Suppressor macrophage treated with lipopolysaccharide for 1 hour (primary cell): Measurements from ENCODE around the gene KRT38.
"Not testable (repeated sequence)": the region's sequence is repeated elsewhere in the genome, so short reads cannot be mapped to it uniquely, and the experiment has no call there.

Source experiments
- DNase-seq, 3 donors: peaks; one replicate each; pipeline ENCODE4 v3.0.0-alpha.2; 2020 to 2022

The KRT38 gene

GRCh38 chr17:41457676-41458075 is 16.9 kb upstream of the KRT38 start:
- DNase-seq, result no peak

- no peak for DNase-seq
Observed at GRCh38 chr17:41456204-41456603, 15.4 kb upstream of the KRT38 start.

GRCh38 chr17:41455236-41455635 is 14.5 kb upstream of the KRT38 start:
- DNase-seq, result peak in 1 of 3 donors; percentile 10

- DNase-seq, result no peak
Observed at GRCh38 chr17:41453066-41453465, 12.3 kb upstream of the KRT38 start.

- DNase-seq, result peak; percentile 19 to 39 (median 21)
Observed at GRCh38 chr17:41452281-41452680, 11.5 kb upstream of the KRT38 start.

GRCh38 chr17:41451154-41451728 is 10.5 kb upstream of the KRT38 start:
- no peak for DNase-seq

- DNase-seq, result no peak
Observed at GRCh38 chr17:41449008-41449407, 8.2 kb upstream of the KRT38 start.

- DNase-seq, result no peak
Observed at GRCh38 chr17:41448506-41448905, 7.7 kb upstream of the KRT38 start.

- peak in 2 of 3 donors; percentile 23 to 27 for DNase-seq
Observed at GRCh38 chr17:41446806-41447205, 6.0 kb upstream of the KRT38 start.

- DNase-seq, result no peak
Observed at GRCh38 chr17:41444640-41445039, 3.9 kb upstream of the KRT38 start.

- peak in 1 of 3 donors; percentile 12 for DNase-seq
Observed at GRCh38 chr17:41444186-41444585, 3.4 kb upstream of the KRT38 start.

GRCh38 chr17:41442739-41443138 is 2.0 kb upstream of the KRT38 start:
- peak in 1 of 3 donors; percentile 6 for DNase-seq

- DNase-seq, result peak in 1 of 3 donors; percentile 25
Observed at GRCh38 chr17:41439375-41439774, 1.4 kb downstream of the KRT38 start.

- no peak for DNase-seq
Observed at GRCh38 chr17:41437769-41438168, 3.0 kb downstream of the KRT38 start.

- DNase-seq, result no peak
Observed at GRCh38 chr17:41437254-41437653, 3.5 kb downstream of the KRT38 start.

- no peak for DNase-seq
Observed at GRCh38 chr17:41434415-41434814, 6.4 kb downstream of the KRT38 start.

GRCh38 chr17:41434005-41434404 is 6.8 kb downstream of the KRT38 start:
- DNase-seq, result no peak

GRCh38 chr17:41433586-41433985 is 7.2 kb downstream of the KRT38 start:
- DNase-seq, result peak; percentile 13 to 36 (median 22)

GRCh38 chr17:41430376-41430775 is 10.4 kb downstream of the KRT38 start:
- not testable (repeated sequence) for DNase-seq

GRCh38 chr17:41429667-41430066 is 11.1 kb downstream of the KRT38 start:
- DNase-seq, result no peak

GRCh38 chr17:41428591-41429291 is 12.0 kb downstream of the KRT38 start:
- peak in 1 of 3 donors; percentile 18 for DNase-seq

- DNase-seq, result no peak
Observed at GRCh38 chr17:41424111-41424635, 16.6 kb downstream of the KRT38 start, which contains the start of gene KRT37. Gene KRT37 (minus strand): TSS chr17:41424585. CDS start chr17:41424523, 62 bp downstream.

GRCh38 chr17:41422586-41422985 is 18.2 kb downstream of the KRT38 start:
- not testable (repeated sequence) for DNase-seq

GRCh38 chr17:41421617-41422016 is 19.2 kb downstream of the KRT38 start:
- DNase-seq, result no peak
